GM23338 (cell line): Measurements from ENCODE around the gene AFF1. TPM values are rescaled to one million over a fixed set of nuclear protein-coding genes. Genes with fewer than 3 reads are reported as not detected.
A peak's percentile ranks its signal among the peaks of the same experiment; 100 is the strongest.

Experiments
- ATAC-seq: fragments of 200-7000 bp; cut with Tn5 transposase; 3 replicates; pipeline ENCODE4 v1.9.1; 2020
- DNase-seq: peaks from one replicate; pipeline ENCODE4 v3.0.0-alpha.2; 2015; ENCODE audit warnings: low spot score
- H2AFZ ChIP-seq: fragments of 200-600 bp; sonication (generic); 2 replicates; pipeline ENCODE4 v1.8.0; 2016; ENCODE audit warnings: antibody characterized with exemption, mild to moderate bottlenecking, moderate library complexity
- H3F3A ChIP-seq: fragments of 200-600 bp; sonication (generic); replicated peaks from 2 replicates; pipeline ENCODE4 v1.8.0; 2017; ENCODE audit warnings: antibody characterized with exemption, mixed run types, low read depth
- H3K27ac ChIP-seq: fragments of 200-600 bp; sonication (generic); 2 replicates; pipeline ENCODE4 v1.6.1; 2016; ENCODE audit warnings: low read depth
- H3K27me3 ChIP-seq: fragments of 200-600 bp; sonication (generic); 2 replicates; pipeline ENCODE4 v1.8.0; 2016; ENCODE audit warnings: mild to moderate bottlenecking, mixed run types, moderate library complexity; ENCODE audit not compliant: insufficient read depth
- H3K36me3 ChIP-seq: fragments of 200-600 bp; sonication (generic); 2 replicates; pipeline ENCODE4 v1.8.0; 2016; ENCODE audit warnings: mild to moderate bottlenecking; ENCODE audit not compliant: insufficient read depth
- H3K4me1 ChIP-seq: fragments of 200-600 bp; sonication (generic); 2 replicates; pipeline ENCODE4 v1.8.0; 2016; ENCODE audit warnings: mild to moderate bottlenecking, moderate library complexity; ENCODE audit not compliant: insufficient read depth
- H3K4me2 ChIP-seq: fragments of 200-600 bp; sonication (generic); 2 replicates; pipeline ENCODE4 v1.7.1; 2017; ENCODE audit warnings: mixed run types
- H3K4me3 ChIP-seq: fragments of 200-600 bp; sonication (generic); 2 replicates; pipeline ENCODE4 v1.6.1; 2016; ENCODE audit warnings: mixed run types
- H3K79me2 ChIP-seq: fragments of 200-600 bp; sonication (generic); replicated peaks from 2 replicates; pipeline ENCODE4 v1.8.0; 2017; ENCODE audit warnings: mild to moderate bottlenecking; ENCODE audit not compliant: insufficient read depth
- H3K9me2 ChIP-seq: fragments of 200-600 bp; sonication (generic); 2 replicates; pipeline ENCODE4 v1.8.0; 2017; ENCODE audit not compliant: insufficient read depth
- H4K20me1 ChIP-seq: fragments of 200-600 bp; sonication (generic); replicated peaks from 2 replicates; pipeline ENCODE4 v1.8.0; 2017; ENCODE audit warnings: mild to moderate bottlenecking; ENCODE audit not compliant: insufficient read depth
- H3K27ac Mint-ChIP-seq: 2 replicates; pipeline ENCODE4 v1.8.0; 2020; ENCODE audit warnings: inconsistent platforms, mild to moderate bottlenecking, moderate library complexity, mixed read lengths
- H3K27me3 Mint-ChIP-seq: 3 replicates; pipeline ENCODE4 v1.8.0; 2022; ENCODE audit warnings: low read depth, mild to moderate bottlenecking, moderate library complexity, mixed read lengths, inconsistent platforms; ENCODE audit not compliant: insufficient read depth, poor library complexity
- H3K36me3 Mint-ChIP-seq: 3 replicates; pipeline ENCODE4 v1.8.0; 2021; ENCODE audit warnings: low read depth, mild to moderate bottlenecking, inconsistent platforms, moderate library complexity, mixed read lengths
- H3K4me1 Mint-ChIP-seq: 3 replicates; pipeline ENCODE4 v1.8.0; 2020; ENCODE audit warnings: mild to moderate bottlenecking, inconsistent platforms, mixed read lengths
- H3K4me3 Mint-ChIP-seq: 3 replicates; pipeline ENCODE4 v1.8.0; 2021; ENCODE audit warnings: moderate library complexity, mild to moderate bottlenecking, inconsistent platforms, mixed read lengths
- H3K9me3 Mint-ChIP-seq: 3 replicates; pipeline ENCODE4 v1.8.0; 2020; ENCODE audit warnings: moderate library complexity, mild to moderate bottlenecking, inconsistent platforms, mixed read lengths
- CREB1 ChIP-seq: fragments of 250-450 bp; sonication (Bioruptor Pico); IDR thresholded peaks from 2 replicates; pipeline ENCODE4 v1.5.0; 2020; ENCODE audit warnings: low read depth, mild to moderate bottlenecking, moderate library complexity
- CTCF ChIP-seq, 2 experiments: fragments of 200-600 bp in 1 of 2; sonication (generic) in 1 of 2; conservative IDR thresholded peaks; 2 replicates each; pipeline versions ENCODE4 v1.5.1 to v1.6.1; 2016 to 2017; ENCODE audit warnings: antibody characterized with exemption in 2 of 2, low read depth in 2 of 2, mild to moderate bottlenecking in 2 of 2, moderate library complexity in 1 of 2
- EZH2 ChIP-seq: fragments of 200-600 bp; sonication (generic); IDR thresholded peaks from one replicate; pipeline ENCODE4 v1.8.0; 2017; ENCODE audit warnings: antibody characterized with exemption, mild to moderate bottlenecking, low read depth; ENCODE audit not compliant: unreplicated experiment
- EZH2phosphoT487 ChIP-seq: fragments of 200-600 bp; sonication (generic); IDR thresholded peaks from one replicate; pipeline ENCODE4 v1.8.1; 2018; ENCODE audit warnings: antibody characterized with exemption; ENCODE audit not compliant: unreplicated experiment
- JUNB ChIP-seq: IDR thresholded peaks from one replicate; pipeline ENCODE4 v1.6.1; 2016; ENCODE audit warnings: antibody characterized with exemption; ENCODE audit not compliant: unreplicated experiment
- NANOG ChIP-seq: IDR thresholded peaks from 2 replicates; pipeline ENCODE4 v1.6.1; 2016; ENCODE audit warnings: antibody characterized with exemption, borderline replicate concordance
- POLR2AphosphoS5 ChIP-seq: IDR thresholded peaks from 2 replicates; pipeline ENCODE4 v1.6.1; 2016; ENCODE audit warnings: antibody characterized with exemption, low read depth
- STAT1 ChIP-seq: IDR thresholded peaks from one replicate; pipeline ENCODE4 v1.6.1; 2016; ENCODE audit warnings: antibody characterized with exemption; ENCODE audit not compliant: unreplicated experiment
- ZNF114 ChIP-seq: fragments of 250-450 bp; sonication (Bioruptor Pico); IDR thresholded peaks from 2 replicates; pipeline ENCODE4 v1.5.0; 2020; ENCODE audit warnings: mild to moderate bottlenecking, moderate library complexity
- ZNF331 ChIP-seq: fragments of 250-450 bp; sonication (Bioruptor Pico); IDR thresholded peaks from 2 replicates; pipeline ENCODE4 v1.5.0; 2020; ENCODE audit warnings: low read depth, mild to moderate bottlenecking, moderate library complexity
- ZNF462 ChIP-seq: fragments of 250-450 bp; sonication (Bioruptor Pico); IDR thresholded peaks from 2 replicates; pipeline ENCODE4 v1.5.0; 2020; ENCODE audit warnings: mild to moderate bottlenecking, moderate library complexity
- polyA plus RNA-seq: library from polyadenylated mRNA; unstranded; fragments of >200 nt; fragmentation: Nextera tagmentation; extraction: Ambion mirVana; gene quantifications from 2 replicates; pipeline ENCODE4 v1.2.1, GENCODE V29; 2016
- total RNA-seq: library from RNA; depleted of rRNA; stranded (reverse); fragments of >200 nt; shearing (Covaris generic); gene quantifications from 2 replicates; pipeline ENCODE4 v1.2.3, GENCODE V29; 2014
- TF ChIP-seq, protein P1 (sequence below): IDR thresholded peaks from one replicate; pipeline ENCODE4 v1.6.1; 2018; ENCODE audit warnings: antibody characterized with exemption; ENCODE audit not compliant: unreplicated experiment
- TF ChIP-seq, protein P2 (sequence below): IDR thresholded peaks from 2 replicates; pipeline ENCODE4 v1.6.1; 2016; ENCODE audit warnings: antibody characterized with exemption

The AFF1 gene
- total and polyA plus RNA-seq, 2 experiments from 2014 or later: 42.6 to 67.2 TPM

DNA sequence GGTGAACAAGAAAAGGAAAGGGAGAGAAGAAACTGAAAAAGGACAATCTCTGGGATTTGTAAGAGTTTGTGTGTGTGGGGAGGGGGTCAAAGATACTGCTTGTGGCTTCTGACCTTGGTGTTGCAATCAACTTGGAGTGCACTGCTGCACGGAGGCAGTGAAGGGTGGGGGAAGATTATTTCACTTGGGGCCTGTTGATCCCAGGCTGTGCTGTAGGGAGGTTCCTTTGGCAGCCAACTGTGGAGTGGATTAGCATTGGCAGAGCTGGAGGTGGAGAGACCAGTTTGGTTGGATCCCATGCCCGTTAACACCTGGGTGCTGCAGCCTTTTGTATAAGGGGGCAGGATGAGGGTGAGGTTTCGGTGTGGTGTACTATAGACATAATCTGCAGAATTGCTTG is 38.2 kb downstream of the AFF1 start:
- peak overlapping the region; percentile 85 for H3K27ac ChIP-seq
- H3K27ac Mint-ChIP-seq: peak overlapping the region; percentile 76
- H3K4me3 ChIP-seq: 0 out of 2 replicates have a peak overlapping the region, but pooled peaks have one; percentile 18
- H3K4me1 Mint-ChIP-seq: peaks cover 59% of the 10 kb centered on the region
- 0 out of 3 replicates have a peak overlapping the region, but pooled peaks have one; percentile 15 for H3K4me3 Mint-ChIP-seq
- H3K79me2 ChIP-seq: peaks cover 99% of the 10 kb centered on the region
- H3K36me3 ChIP-seq: no peaks in the 10 kb centered on the region
- H3K9me2 ChIP-seq: no peaks in the 10 kb centered on the region
- TF ChIP-seq CTCF (conservative IDR thresholded peaks at IDR 0.05; ENCODE audit: low read depth in 2 of 2) (no peak), STAT1 (no peak), ZNF114 (no peak), ZNF462 (no peak), NANOG (no peak), POLR2AphosphoS5 (no peak), ZNF331 (CRISPR knock-in tag) (no peak), EZH2phosphoT487 (no peak), EZH2 (no peak), JUNB (no peak), CREB1 (CRISPR knock-in tag) (no peak)
- TF ChIP-seq, protein P1, sequence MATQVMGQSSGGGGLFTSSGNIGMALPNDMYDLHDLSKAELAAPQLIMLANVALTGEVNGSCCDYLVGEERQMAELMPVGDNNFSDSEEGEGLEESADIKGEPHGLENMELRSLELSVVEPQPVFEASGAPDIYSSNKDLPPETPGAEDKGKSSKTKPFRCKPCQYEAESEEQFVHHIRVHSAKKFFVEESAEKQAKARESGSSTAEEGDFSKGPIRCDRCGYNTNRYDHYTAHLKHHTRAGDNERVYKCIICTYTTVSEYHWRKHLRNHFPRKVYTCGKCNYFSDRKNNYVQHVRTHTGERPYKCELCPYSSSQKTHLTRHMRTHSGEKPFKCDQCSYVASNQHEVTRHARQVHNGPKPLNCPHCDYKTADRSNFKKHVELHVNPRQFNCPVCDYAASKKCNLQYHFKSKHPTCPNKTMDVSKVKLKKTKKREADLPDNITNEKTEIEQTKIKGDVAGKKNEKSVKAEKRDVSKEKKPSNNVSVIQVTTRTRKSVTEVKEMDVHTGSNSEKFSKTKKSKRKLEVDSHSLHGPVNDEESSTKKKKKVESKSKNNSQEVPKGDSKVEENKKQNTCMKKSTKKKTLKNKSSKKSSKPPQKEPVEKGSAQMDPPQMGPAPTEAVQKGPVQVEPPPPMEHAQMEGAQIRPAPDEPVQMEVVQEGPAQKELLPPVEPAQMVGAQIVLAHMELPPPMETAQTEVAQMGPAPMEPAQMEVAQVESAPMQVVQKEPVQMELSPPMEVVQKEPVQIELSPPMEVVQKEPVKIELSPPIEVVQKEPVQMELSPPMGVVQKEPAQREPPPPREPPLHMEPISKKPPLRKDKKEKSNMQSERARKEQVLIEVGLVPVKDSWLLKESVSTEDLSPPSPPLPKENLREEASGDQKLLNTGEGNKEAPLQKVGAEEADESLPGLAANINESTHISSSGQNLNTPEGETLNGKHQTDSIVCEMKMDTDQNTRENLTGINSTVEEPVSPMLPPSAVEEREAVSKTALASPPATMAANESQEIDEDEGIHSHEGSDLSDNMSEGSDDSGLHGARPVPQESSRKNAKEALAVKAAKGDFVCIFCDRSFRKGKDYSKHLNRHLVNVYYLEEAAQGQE: no peak
- TF ChIP-seq, protein P2, sequence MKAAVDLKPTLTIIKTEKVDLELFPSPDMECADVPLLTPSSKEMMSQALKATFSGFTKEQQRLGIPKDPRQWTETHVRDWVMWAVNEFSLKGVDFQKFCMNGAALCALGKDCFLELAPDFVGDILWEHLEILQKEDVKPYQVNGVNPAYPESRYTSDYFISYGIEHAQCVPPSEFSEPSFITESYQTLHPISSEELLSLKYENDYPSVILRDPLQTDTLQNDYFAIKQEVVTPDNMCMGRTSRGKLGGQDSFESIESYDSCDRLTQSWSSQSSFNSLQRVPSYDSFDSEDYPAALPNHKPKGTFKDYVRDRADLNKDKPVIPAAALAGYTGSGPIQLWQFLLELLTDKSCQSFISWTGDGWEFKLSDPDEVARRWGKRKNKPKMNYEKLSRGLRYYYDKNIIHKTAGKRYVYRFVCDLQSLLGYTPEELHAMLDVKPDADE: no peak
- no peaks in the 10 kb centered on the region for H3K27me3 ChIP-seq
- no peaks in the 10 kb centered on the region for H3K9me3 Mint-ChIP-seq
- ATAC-seq (peak; percentile 89), DNase-seq (peak; percentile 52)
- peak overlapping the region; percentile 67 for H3K4me2 ChIP-seq
- peaks cover 3% of the 10 kb centered on the region; the same call in 1 of the 2 replicates for H3F3A ChIP-seq
- peaks cover 3% of the 10 kb centered on the region; the same call in 2 of the 3 replicates for H3K36me3 Mint-ChIP-seq
- 0 out of 2 replicates have a peak, but pooled peaks cover 5% of the 10 kb centered on the region for H4K20me1 ChIP-seq
- H2AFZ ChIP-seq: no peak overlapping the region
- peaks cover 59% of the 10 kb centered on the region for H3K4me1 ChIP-seq
- peaks cover 6% of the 10 kb centered on the region for H3K27me3 Mint-ChIP-seq
